ENCODE measurements around the gene CYFIP2.

GRCh38 chr5:157444224-157444623, 178.3 kb downstream of the CYFIP2 start:
- TF ChIP-seq STAT1 (conservative IDR thresholded peaks at IDR 0.05) (no peak), CBFB (IDR thresholded peaks at IDR 0.05; ENCODE audit: low read depth) (no peak), HCFC1 (IDR thresholded peaks at IDR 0.05; ENCODE audit: low read length) (no peak), ETV6 (conservative IDR thresholded peaks at IDR 0.05 in 1 of 2, IDR thresholded peaks at IDR 0.05 in 1 of 2; ENCODE audit: borderline replicate concordance in 1 of 2, low read depth in 1 of 2) (no peak), CTCF (IDR thresholded peaks at IDR 0.05 in 2 of 3, conservative IDR thresholded peaks at IDR 0.05 in 1 of 3; ENCODE audit: control insufficient read depth in 2 of 3, extremely low read depth in 1 of 3, insufficient read depth in 1 of 3, low read depth in 3 of 3, low read length in 3 of 3) (no peak), PRDM15 (CRISPR knock-in tag; IDR thresholded peaks at IDR 0.05) (no peak), EZH2 (IDR thresholded peaks at IDR 0.05; ENCODE audit: borderline replicate concordance, control insufficient read depth, low read depth, low read length) (no peak)
